GM23248 (cell line): ENCODE measurements around the gene CAB39.

Experiments
- EZH2 ChIP-seq: fragments of 200-600 bp; sonication (generic); IDR thresholded peaks from 2 replicates; pipeline ENCODE4 v1.6.1; 2018; ENCODE audit warnings: antibody characterized with exemption, mild to moderate bottlenecking; ENCODE audit not compliant: insufficient read depth, poor library complexity, severe bottlenecking
- EZH2phosphoT487 ChIP-seq: fragments of 200-600 bp; sonication (generic); IDR thresholded peaks from 2 replicates; pipeline ENCODE4 v1.6.1; 2018; ENCODE audit warnings: antibody characterized with exemption, moderate library complexity, mild to moderate bottlenecking, low read depth; ENCODE audit not compliant: insufficient read depth

DNA sequence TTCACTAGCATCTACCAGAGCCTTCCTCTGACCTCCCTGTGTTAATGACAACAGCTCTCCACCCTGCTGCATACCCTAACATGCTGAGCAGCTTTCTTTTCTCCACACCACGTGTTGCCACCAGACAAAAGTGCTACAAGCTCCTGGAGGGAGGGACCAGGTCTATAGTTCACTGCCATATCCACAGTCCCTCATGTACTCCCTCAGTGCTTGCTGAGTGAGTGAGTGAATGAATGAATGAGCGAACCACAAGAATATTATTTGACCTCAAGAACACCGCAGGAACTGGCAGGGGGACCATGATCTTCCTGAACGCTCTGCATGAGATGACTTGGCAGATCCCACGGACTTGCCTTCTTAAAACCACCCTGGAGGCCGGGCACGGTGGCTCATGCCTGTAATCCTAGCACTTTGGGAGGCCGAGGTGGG lies 47.4 kb upstream of the CAB39 start:
- TF ChIP-seq EZH2phosphoT487 = no peak
- TF ChIP-seq EZH2 = no peak
